ENCODE measurements around the gene SGCA. TPM values are rescaled to one million over a fixed set of nuclear protein-coding genes. Genes with fewer than 3 reads are reported as not detected.

Gene SGCA
- total and polyA plus RNA-seq, 2 of the 8 experiments (the other 6 are each of a cell fraction or from before 2014, with no cell fraction given), result 0.12 TPM; not detected in 1

GRCh38 chr17:50165867-50166517 is at the start of gene SGCA (continued):
- no peak for TF ChIP-seq SP4 (IDR thresholded peaks at IDR 0.05; ENCODE audit: low read length)
- TF ChIP-seq ATF2 (IDR thresholded peaks at IDR 0.05; ENCODE audit: low read length), result no peak
- TF ChIP-seq CBX8 (IDR thresholded peaks at IDR 0.05; ENCODE audit: borderline replicate concordance, low read depth, low read length), result no peak
- TF ChIP-seq SP2 (IDR thresholded peaks at IDR 0.05; ENCODE audit: low read length), result no peak
- TF ChIP-seq SAP30 (IDR thresholded peaks at IDR 0.05; ENCODE audit: insufficient read depth, insufficient replicate concordance, low read length), result no peak
- TF ChIP-seq GTF2F1 (IDR thresholded peaks at IDR 0.05; ENCODE audit: borderline replicate concordance, low read depth, low read length), result no peak
- no peak for TF ChIP-seq EZH2 (IDR thresholded peaks at IDR 0.05; ENCODE audit: low read depth, low read length, severe bottlenecking)
- TF ChIP-seq CREB1 (IDR thresholded peaks at IDR 0.05), result no peak
- TF ChIP-seq SP1 (IDR thresholded peaks at IDR 0.05; ENCODE audit: low read depth, low read length), result no peak
- no peak for TF ChIP-seq POU5F1 (IDR thresholded peaks at IDR 0.05; ENCODE audit: low read depth, low read length)
